Breast epithelium (tissue), 3 donors: ENCODE data around the gene PRKAB1.

Experiments
- CTCF ChIP-seq, 3 donors: fragments of 450-650 bp; IDR thresholded peaks; one replicate each; pipeline ENCODE4 v1.5.1; 2016 to 2017; ENCODE audit warnings: antibody characterized with exemption in 3 of 3, mild to moderate bottlenecking in 3 of 3, moderate library complexity in 3 of 3
- POLR2AphosphoS5 ChIP-seq, 3 donors: sonication (generic); formaldehyde crosslinking; IDR thresholded peaks; one replicate each; pipeline ENCODE4 v1.6.1; 2017; ENCODE audit warnings: antibody characterized with exemption in 3 of 3

DNA sequence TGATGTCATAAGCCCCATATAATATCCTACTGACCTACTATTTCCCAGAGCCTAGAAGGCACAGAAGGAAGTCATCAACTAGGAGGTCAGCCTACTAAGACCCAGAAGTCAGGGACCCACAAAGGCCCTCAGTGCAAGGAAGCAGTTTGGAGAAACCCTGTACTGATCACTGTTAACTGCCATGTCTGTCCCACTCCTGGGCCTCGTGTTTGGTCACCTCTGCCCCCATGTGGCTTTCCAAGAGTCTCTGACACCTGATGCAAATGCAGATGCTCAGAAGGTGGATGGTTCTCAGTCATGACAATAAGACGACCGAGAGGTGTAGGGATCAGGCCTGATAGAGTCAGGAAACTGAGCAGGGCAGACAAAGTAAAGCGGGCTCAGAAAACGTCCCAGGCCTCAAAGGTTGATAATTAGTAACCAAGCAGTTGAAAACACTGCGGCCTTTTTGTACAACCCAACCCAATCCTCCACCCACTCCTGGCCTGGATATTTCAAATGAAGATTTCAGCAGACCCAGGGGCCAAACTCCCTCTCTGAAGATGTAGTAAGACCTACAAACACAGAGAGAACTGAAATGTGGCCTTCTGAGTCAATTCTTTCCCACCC, 23.4 kb downstream of the PRKAB1 start:
- TF ChIP-seq CTCF (IDR thresholded peaks at IDR 0.05): no peak
- TF ChIP-seq POLR2AphosphoS5 (IDR thresholded peaks at IDR 0.05): no peak
